Body of pancreas (tissue), 4 donors: ENCODE results near the gene AQP5. TPM values are rescaled to one million over a fixed set of nuclear protein-coding genes. Genes with fewer than 3 reads are reported as not detected.

Source experiments
- ATAC-seq: fragments of 150-250 bp; one replicate; pipeline ENCODE4 v1.9.1; 2016
- DNase-seq, 4 donors: peaks; one replicate each; pipeline ENCODE4 v3.0.0-alpha.2; 2019
- H3K27ac ChIP-seq, 4 donors: fragments of 200-600 bp; sonication (generic); 1 replicate in 3 of 4; 2 replicates in 1 of 4; pipeline versions ENCODE4 v1.5.1 to v1.6.1; 2016 to 2019; ENCODE audit warnings: mild to moderate bottlenecking in 1 of 4, mixed read lengths in 1 of 4, moderate library complexity in 1 of 4
- H3K27me3 ChIP-seq, 2 donors: fragments of 200-600 bp; sonication (generic); one replicate each; pipeline ENCODE4 v1.6.0; 2016; ENCODE audit warnings: mild to moderate bottlenecking in 1 of 2
- H3K36me3 ChIP-seq, 2 donors: fragments of 200-600 bp; sonication (generic); replicated peaks in 1 of 2; 2 replicates each; pipeline ENCODE4 v1.5.1; 2016; ENCODE audit warnings: low read depth in 2 of 2; ENCODE audit not compliant: insufficient read depth in 1 of 2
- H3K4me1 ChIP-seq: fragments of 200-600 bp; sonication (generic); one replicate; pipeline ENCODE4 v1.6.0; 2016
- H3K4me3 ChIP-seq, 2 donors: fragments of 200-600 bp; sonication (generic); 1 replicate in 1 of 2; 2 replicates in 1 of 2; pipeline ENCODE4 v1.5.1; 2016 to 2019
- H3K9me3 ChIP-seq, 3 donors: fragments of 200-600 bp; sonication (generic); 1 replicate in 2 of 3; 2 replicates in 1 of 3; pipeline ENCODE4 v1.5.1; 2016
- CTCF ChIP-seq, 7 experiments: fragments of 450-650 bp in 4 of 7; fragments of 200-600 bp in 3 of 7; sonication (generic) in 3 of 7; IDR thresholded peaks; one replicate each; pipeline ENCODE4 v1.5.1; 2016 to 2019; ENCODE audit warnings: antibody characterized with exemption in 7 of 7
- POLR2A ChIP-seq, 3 donors: fragments of 450-650 bp; IDR thresholded peaks; one replicate each; pipeline ENCODE4 v1.6.1; 2016; ENCODE audit warnings: antibody characterized with exemption in 3 of 3, mild to moderate bottlenecking in 2 of 3
- WGBS, 2 donors: methylation state at CpG; one replicate each; pipeline ENCODE4 v1.1.5; 2017; 5-methylcytosine and 5-hydroxymethylcytosine counted together
- intact Hi-C: fragments of 100-400 bp; cut with DNase I; formaldehyde crosslinking; loops from one replicate; pipeline ENCODE4 v1.15.1; 2023
- total RNA-seq, 2 donors: library from RNA; depleted of rRNA; stranded (reverse); fragments of >200 nt; gene quantifications; one replicate each; pipeline ENCODE4 v1.1.0, GENCODE V29; 2016

The AQP5 gene
- total RNA-seq = 1 to 10 TPM; 1.3 to 2.1 TPM

DNA sequence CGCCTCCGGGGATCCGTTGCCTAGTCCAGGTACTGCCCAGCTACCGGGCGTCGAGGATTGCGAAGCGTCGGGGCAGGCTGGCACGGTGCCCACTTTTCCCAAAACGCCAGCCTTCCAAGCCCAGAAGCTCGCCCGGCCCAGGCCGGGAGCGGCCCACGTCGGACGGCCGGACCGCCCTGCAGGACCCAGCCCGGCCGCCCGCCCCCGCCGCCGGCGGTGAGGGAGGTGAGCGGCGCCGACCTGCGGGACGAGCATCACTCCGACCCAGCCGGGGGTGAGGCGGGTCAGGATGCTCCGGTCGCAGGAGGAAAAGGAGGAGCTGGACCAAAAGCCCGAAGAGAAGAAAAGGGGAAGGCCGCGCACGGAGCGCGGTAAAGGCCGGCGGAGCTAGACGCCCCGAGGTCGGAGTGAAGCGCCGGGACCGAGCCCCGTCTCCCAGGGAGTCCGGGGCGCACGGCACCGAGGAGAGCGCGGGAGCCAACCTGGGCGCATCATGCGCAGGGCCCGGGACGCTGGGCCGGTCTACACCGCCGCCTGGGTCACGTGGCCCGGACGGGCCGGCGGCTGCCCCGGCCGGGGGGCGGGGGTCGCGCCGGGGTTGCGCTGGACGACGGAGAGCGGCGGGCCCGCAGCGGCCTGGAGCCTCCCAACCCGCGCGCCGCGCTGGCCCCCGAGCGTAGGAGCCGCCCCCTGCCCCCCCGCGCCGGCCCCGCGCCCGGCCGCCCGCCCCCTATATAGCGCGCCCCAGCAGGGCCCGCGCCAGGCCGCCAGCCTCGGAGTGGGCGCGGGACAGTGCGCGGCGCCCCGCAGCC lies at the start of gene AQP5:
Gene AQP5 (plus strand): TSS at position 762 of the 812 bp plus-strand sequence. CDS start 146 bp downstream, outside the sequence.
- DNase-seq (peak in 1 of 4 donors; percentile 36), ATAC-seq (no peak)
- TF ChIP-seq CTCF (IDR thresholded peaks at IDR 0.05) (no peak), POLR2A (IDR thresholded peaks at IDR 0.05) (no peak)
- Histone ChIP-seq H3K4me1 (peaks cover 41% of the 10 kb centered on the region), H3K4me3 (no peak within 1 kb of the TSS), H3K36me3 (no peaks in the 10 kb centered on the region), H3K9me3 (no peaks in the 10 kb centered on the region), H3K27me3 (peaks cover 0 to 9% of the 10 kb centered on the region in 2 donors), H3K27ac (peak within 1 kb of the TSS; percentile 50 to 72 (median 58))
- 5 to 17% methylated on average over 5 to 63 of the region's 111 CpGs for WGBS, 2 donors
- intact Hi-C loops = no loop called here

DNA sequence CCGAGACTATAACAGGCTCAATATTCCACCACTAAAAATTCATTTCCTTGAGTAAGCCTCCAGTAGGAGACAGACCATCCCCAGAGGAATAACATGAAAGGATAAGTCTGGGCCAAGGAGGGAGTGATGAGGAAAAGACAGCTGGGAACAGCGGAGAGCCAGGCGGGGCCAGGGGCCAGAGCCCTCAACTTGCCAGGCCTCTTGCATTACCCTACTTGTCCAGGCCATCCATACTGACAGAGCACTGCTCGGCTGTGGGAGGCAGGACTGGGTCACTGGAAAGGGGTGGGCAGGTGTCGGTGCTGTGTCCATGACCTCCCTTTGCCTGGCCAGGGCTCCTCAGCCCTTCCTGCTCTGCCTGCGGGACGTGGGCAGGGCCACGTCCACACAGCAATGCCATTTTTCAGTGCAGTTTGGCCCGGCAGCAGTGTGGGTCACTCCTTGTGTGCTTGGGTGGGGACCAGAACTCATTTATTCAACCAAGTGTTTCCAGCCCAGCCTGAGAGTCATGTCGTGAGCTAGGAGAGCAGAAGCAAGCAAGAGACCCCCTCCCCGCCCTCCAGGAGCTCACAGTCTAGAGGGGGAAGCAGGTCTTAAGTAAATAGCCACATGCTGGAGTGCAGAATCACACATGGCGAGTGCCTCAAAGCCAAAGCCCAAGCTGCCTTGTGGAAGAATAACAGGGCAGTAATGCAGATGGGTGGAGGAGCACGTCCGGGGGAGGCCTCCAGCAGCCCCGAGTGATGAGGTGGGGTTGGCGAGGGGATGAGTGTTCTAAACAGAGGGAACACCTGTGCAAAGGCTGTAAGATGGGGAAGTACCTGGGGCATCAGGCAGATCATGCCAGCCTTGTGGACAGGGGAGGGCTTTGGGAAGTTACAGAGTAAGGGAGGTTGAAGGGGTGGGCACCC lies 49.1 kb upstream of the AQP5 start:
- Histone ChIP-seq H3K4me3 (no peak overlapping the region), H3K4me1 (no peaks in the 10 kb centered on the region), H3K27ac (no peak overlapping the region), H3K27me3 (no peaks in the 10 kb centered on the region), H3K36me3 (no peaks in the 10 kb centered on the region), H3K9me3 (no peaks in the 10 kb centered on the region)
- ATAC-seq = no peak
- intact Hi-C loops = no loop called here
- peak in 1 of 4 donors; percentile 5 for DNase-seq
- TF ChIP-seq CTCF (IDR thresholded peaks at IDR 0.05) (no peak), POLR2A (IDR thresholded peaks at IDR 0.05) (no peak)
- 73 to 79% methylated on average over 10 to 16 of the region's 16 CpGs for WGBS, 2 donors

DNA sequence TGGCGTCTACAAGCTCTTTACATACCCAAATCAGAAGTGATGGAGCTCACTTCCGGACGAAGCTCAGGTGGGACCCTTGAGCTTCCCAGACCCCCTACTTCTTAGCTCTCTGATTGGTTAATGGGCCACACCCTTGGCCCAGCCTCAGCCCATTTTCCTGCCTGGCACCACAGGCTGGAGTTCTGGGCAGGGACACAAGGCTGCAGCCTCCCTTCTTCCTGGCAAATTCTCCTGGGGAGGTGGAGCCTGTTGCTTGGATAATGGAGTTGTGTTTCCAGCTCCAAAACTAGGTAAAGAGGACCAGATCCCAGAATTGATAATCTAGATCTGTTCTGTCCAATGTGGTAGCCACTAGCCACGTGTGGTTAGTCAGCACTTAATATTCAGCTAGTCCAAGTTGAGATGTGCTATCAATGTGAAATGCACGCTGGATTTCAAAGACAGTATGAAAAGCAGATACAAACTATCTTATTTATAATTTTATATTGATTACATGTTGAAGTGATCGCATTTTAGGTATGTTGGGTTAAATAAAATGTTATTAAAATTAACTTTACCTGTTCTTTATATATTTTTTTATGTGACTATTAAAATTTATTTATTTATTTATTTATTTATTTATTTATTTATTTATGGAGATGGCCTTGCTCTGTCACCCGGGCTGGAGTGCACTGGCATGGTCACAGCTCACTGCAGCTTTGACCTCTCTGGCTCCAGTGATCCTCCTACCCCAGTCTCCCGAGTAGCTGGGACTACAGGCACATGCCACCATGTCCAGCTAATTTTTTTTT lies 45.3 kb upstream of the AQP5 start:
- H3K4me3 ChIP-seq = no peak overlapping the region
- TF ChIP-seq CTCF (IDR thresholded peaks at IDR 0.05) (no peak), POLR2A (IDR thresholded peaks at IDR 0.05) (no peak)
- H3K9me3 ChIP-seq = no peaks in the 10 kb centered on the region
- intact Hi-C loops = no loop called here
- H3K4me1 ChIP-seq = no peaks in the 10 kb centered on the region
- no peaks in the 10 kb centered on the region for H3K36me3 ChIP-seq
- H3K27me3 ChIP-seq = no peaks in the 10 kb centered on the region
- WGBS, 2 donors = 67 to 77% methylated on average over 8 of the region's 8 CpGs
- H3K27ac ChIP-seq = no peak overlapping the region
- ATAC-seq (no peak), DNase-seq (peak in 1 of 4 donors; percentile 2)

- ATAC-seq (no peak), DNase-seq (peak in 1 of 4 donors; percentile 2)
- no peaks in the 10 kb centered on the region for H3K9me3 ChIP-seq
- no peak overlapping the region for H3K4me3 ChIP-seq
- intact Hi-C loops = no loop called here
- H3K27ac ChIP-seq = no peak overlapping the region
- H3K36me3 ChIP-seq = no peaks in the 10 kb centered on the region
- H3K27me3 ChIP-seq = no peaks in the 10 kb centered on the region
- WGBS, 2 donors = 83 to 89% methylated on average over 12 of the region's 12 CpGs
- TF ChIP-seq CTCF (IDR thresholded peaks at IDR 0.05) = no peak
- no peak for TF ChIP-seq POLR2A (IDR thresholded peaks at IDR 0.05)
- no peaks in the 10 kb centered on the region for H3K4me1 ChIP-seq
Measured at GRCh38 chr12:49917166-49917787, 44.4 kb upstream of the AQP5 start.
